ENCODE data around the gene SLC1A2. TPM values are rescaled to one million over a fixed set of nuclear protein-coding genes. Genes with fewer than 3 reads are reported as not detected.

The SLC1A2 gene
- total RNA-seq, result 3.1 and 5.4 TPM in 2 replicates

GRCh38 chr11:35419184-35419829, at the start of gene SLC1A2:
TSS of gene SLC1A2 (minus strand) at chr11:35419558. CDS start at chr11:35418966, 592 bp downstream.

Other genes starting within 250 kb of the SLC1A2 start
- 185 and 938 TPM in 2 replicates for gene PAMR1, start 106.1 kb upstream of the SLC1A2 start, total RNA-seq
- 156 and 193 TPM in 2 replicates for gene FJX1, start 198.9 kb upstream of the SLC1A2 start, total RNA-seq
- 12.1 and 39.1 TPM in 2 replicates for gene TRIM44, start 243.2 kb upstream of the SLC1A2 start, total RNA-seq